NCI-H345 treated with DMSO at 0.1 percent for 48 hours (cell line): Measurements from ENCODE around the gene CNPPD1.

Source experiments
- DNase-seq: peaks from one replicate; lab custom pipeline; 2025; ENCODE audit not compliant: unreplicated experiment; lab: John Stamatoyannopoulos, UW

CNPPD1 gene

DNA sequence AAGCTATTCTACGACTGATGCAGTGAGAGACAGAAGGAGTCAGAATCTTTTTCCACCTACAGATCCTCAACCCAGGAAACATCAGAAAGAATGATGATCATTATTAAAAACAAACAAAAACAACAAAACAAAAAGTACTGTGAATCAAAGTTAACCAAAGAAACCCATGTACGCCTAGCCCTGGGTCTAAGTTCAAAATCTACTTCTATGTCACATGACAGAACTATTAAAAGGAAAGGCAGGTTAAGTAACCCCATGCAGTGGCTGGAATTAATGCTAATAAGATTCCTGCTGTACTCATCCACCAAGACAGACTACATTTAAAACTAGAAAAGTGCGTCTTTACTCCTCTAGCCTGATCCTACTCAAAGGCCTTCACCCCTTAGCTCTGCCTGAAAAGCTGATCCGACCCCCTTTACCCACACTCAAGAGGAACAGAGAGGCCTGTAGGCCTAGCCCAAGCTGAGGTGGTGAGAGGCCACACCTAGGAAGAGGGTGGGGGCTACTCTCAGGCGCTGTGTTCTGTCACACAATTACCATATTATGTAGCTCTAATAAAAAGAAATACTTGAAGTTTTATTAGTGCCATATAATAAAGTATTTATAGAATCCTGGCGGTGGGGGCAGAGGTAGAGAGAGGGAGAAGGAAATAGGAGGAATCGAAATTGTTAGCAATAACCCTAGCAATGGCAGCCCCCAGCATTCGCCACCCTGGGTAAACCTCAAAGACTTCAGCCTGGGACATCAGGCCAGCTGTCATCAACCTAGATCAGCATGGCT is 53.2 kb downstream of the CNPPD1 start:
- DNase-seq = no peak

DNA sequence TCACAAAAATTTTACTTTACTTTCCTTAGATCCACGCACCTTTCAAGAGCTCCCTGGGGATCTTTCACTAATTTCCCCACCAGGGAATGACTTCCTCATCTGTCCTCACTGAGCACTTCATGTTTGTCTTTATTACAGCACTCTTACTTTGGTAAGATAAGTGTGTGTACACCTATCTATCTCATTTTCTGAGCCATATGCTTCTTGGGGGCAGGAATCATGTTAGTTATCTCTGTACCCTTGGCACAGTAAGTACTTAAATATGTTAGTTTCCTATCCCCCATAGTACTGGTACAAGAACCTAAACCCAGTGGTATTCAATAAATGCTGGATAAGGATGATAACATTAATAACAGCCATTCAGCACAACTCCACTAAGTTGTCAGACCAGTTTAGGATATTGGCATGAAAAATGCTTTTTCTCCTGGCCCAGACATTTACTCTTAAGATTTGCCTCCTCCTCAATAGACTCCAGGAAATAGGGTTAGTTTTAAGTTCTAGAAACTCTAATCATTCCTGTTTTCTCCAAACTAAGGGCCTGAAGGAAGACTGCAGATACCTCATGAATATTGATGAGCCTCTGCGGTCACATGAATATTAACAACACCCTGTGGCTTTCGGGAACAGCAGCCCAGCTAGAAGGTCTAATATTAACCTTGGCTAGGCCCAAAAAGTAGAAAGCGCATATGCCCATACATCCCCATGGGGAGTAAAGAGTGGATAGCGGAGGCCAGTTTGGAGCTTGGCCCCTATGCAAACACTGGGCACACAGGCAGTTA is 54.3 kb downstream of the CNPPD1 start:
- DNase-seq = no peak
